Endometrial microvascular endothelial cells (primary cell): ENCODE measurements around the gene FHOD3. TPM values are rescaled to one million over a fixed set of nuclear protein-coding genes. Genes with fewer than 3 reads are reported as not detected.

Source experiments
- in situ Hi-C: cut with HindIII; loops from 2 replicates; pipeline ENCODE4 v1.10.0; 2017; ENCODE audit warnings: low sequenced_read_pairs, low pct_unique_long_range_greater_than_20kb; ENCODE audit errors: inconsistent ontology term
- total RNA-seq: library from RNA; depleted of rRNA; stranded (reverse); fragments of >200 nt; gene quantifications from one replicate; pipeline ENCODE4 v1.2.3, GENCODE V29; 2015; ENCODE audit errors: inconsistent ontology term

The FHOD3 gene
- total RNA-seq, 1 donor from 2014 or later = 0.93 TPM

- in situ Hi-C loops = no loop called here
These were observed 17.2 kb downstream of the FHOD3 start for GRCh38 chr18:36314754-36315153.

- in situ Hi-C loops = no loop called here
These were observed 18.2 kb downstream of the FHOD3 start for GRCh38 chr18:36315736-36316135.

GRCh38 chr18:36316246-36316645, 18.7 kb downstream of the FHOD3 start:
- in situ Hi-C loops = no loop called here

GRCh38 chr18:36321658-36322407, 24.3 kb downstream of the FHOD3 start:
- in situ Hi-C loops = no loop called here

GRCh38 chr18:36322408-36322728, 24.9 kb downstream of the FHOD3 start:
- in situ Hi-C loops = no loop called here

GRCh38 chr18:36322734-36323133, 25.2 kb downstream of the FHOD3 start:
- in situ Hi-C loops = no loop called here

GRCh38 chr18:36323421-36323820, 25.9 kb downstream of the FHOD3 start:
- in situ Hi-C loops = no loop called here

- in situ Hi-C loops = no loop called here
These were observed 28.3 kb downstream of the FHOD3 start for GRCh38 chr18:36325846-36326245.

GRCh38 chr18:36326771-36327170, 29.3 kb downstream of the FHOD3 start:
- in situ Hi-C loops = no loop called here

- in situ Hi-C loops = no loop called here
These were observed 30.1 kb downstream of the FHOD3 start for GRCh38 chr18:36327352-36328316.

- in situ Hi-C loops = no loop called here
These were observed 30.9 kb downstream of the FHOD3 start for GRCh38 chr18:36328385-36328858.

GRCh38 chr18:36328916-36329315, 31.4 kb downstream of the FHOD3 start:
- in situ Hi-C loops = no loop called here

- in situ Hi-C loops = no loop called here
These were observed 32.3 kb downstream of the FHOD3 start for GRCh38 chr18:36329684-36330434.

- in situ Hi-C loops = no loop called here
These were observed 33.0 kb downstream of the FHOD3 start for GRCh38 chr18:36330435-36331052.

- in situ Hi-C loops = no loop called here
These were observed 34.0 kb downstream of the FHOD3 start for GRCh38 chr18:36331521-36331971.

GRCh38 chr18:36333414-36333813, 35.9 kb downstream of the FHOD3 start:
- in situ Hi-C loops = no loop called here

- in situ Hi-C loops = no loop called here
These were observed 37.3 kb downstream of the FHOD3 start for GRCh38 chr18:36334798-36335197.

GRCh38 chr18:36335476-36336279, 38.2 kb downstream of the FHOD3 start:
- in situ Hi-C loops = no loop called here
